Mucosa of descending colon (tissue), 3 donors: ENCODE data around the gene PDE4D. TPM values are rescaled to one million over a fixed set of nuclear protein-coding genes. Genes with fewer than 3 reads are reported as not detected.

Experiments
- ATAC-seq: fragments of 200-7000 bp; cut with Tn5 transposase; one replicate; pipeline ENCODE4 v1.9.1; 2020; ENCODE audit warnings: mild to moderate bottlenecking, moderate library complexity
- DNase-seq, 3 donors: peaks; one replicate each; pipeline ENCODE4 v3.0.0-alpha.2; 2020
- H3K36me3 ChIP-seq: fragments of 200-600 bp; one replicate; pipeline ENCODE4 v1.8.0; 2021; ENCODE audit warnings: low read depth, mild to moderate bottlenecking
- H3K4me1 ChIP-seq: fragments of 200-600 bp; one replicate; pipeline ENCODE4 v1.8.0; 2021; ENCODE audit warnings: low read depth, mild to moderate bottlenecking
- H3K4me3 ChIP-seq: fragments of 200-600 bp; one replicate; pipeline ENCODE4 v1.8.0; 2021; ENCODE audit warnings: mild to moderate bottlenecking
- H3K9me3 ChIP-seq: fragments of 200-600 bp; one replicate; pipeline ENCODE4 v1.8.0; 2021; ENCODE audit warnings: mild to moderate bottlenecking
- CTCF ChIP-seq: fragments of 200-600 bp; IDR thresholded peaks from one replicate; pipeline ENCODE4 v1.8.0; 2022; ENCODE audit warnings: antibody characterized with exemption, mild to moderate bottlenecking
- intact Hi-C, 2 donors: fragments of 100-400 bp; cut with DNase I in 1 of 2; cut with micrococcal nuclease in 1 of 2; formaldehyde crosslinking; loops; one replicate each; pipeline versions ENCODE4 v1.11.0 to v1.11.1; 2022; cut with DNase I, micrococcal nuclease
- total RNA-seq, 3 donors: library from RNA; stranded (reverse); fragmentation: NEBNext Ultra II Directional in 2 of 3; extraction: Animal tissue kit (Norgen Biotek cat#: 25700) in 2 of 3; gene quantifications; one replicate each; pipeline versions ENCODE4 v1.2.1 to v1.2.4, GENCODE V29; 2021 to 2023
- donor health status: DM: no; HTN: no; CAD: no; lungs with moderate emphysema.
- donor health status: DM: no; HTN: no; CAD: no.
- donor health status: DM: no; HTN: yes; CAD: no.

The PDE4D gene
- total RNA-seq, 3 donors from 2014 or later: 37.9 to 137 (median 100) TPM

GRCh38 chr5:59615272-59615671 is 278.3 kb downstream of the PDE4D start:
- no peaks in the 10 kb centered on the region for H3K9me3 ChIP-seq
- H3K4me1 ChIP-seq: no peaks in the 10 kb centered on the region
- ATAC-seq (no peak), DNase-seq (no peak)
- no peak for TF ChIP-seq CTCF
- intact Hi-C loops: no loop called here
- H3K36me3 ChIP-seq: no peaks in the 10 kb centered on the region
- no peak overlapping the region for H3K4me3 ChIP-seq

- DNase-seq (no peak), ATAC-seq (no peak)
- Histone ChIP-seq H3K9me3 (no peaks in the 10 kb centered on the region), H3K4me1 (no peaks in the 10 kb centered on the region), H3K36me3 (no peaks in the 10 kb centered on the region), H3K4me3 (no peak overlapping the region)
- no peak for TF ChIP-seq CTCF
- intact Hi-C loops: no loop called here
Observed at GRCh38 chr5:59609501-59610265, 283.8 kb downstream of the PDE4D start.

GRCh38 chr5:59608745-59609144 is 284.8 kb downstream of the PDE4D start:
- H3K9me3 ChIP-seq: no peaks in the 10 kb centered on the region
- no peaks in the 10 kb centered on the region for H3K36me3 ChIP-seq
- intact Hi-C loops: no loop called here
- ATAC-seq (no peak), DNase-seq (no peak)
- H3K4me1 ChIP-seq: no peaks in the 10 kb centered on the region
- TF ChIP-seq CTCF: no peak
- no peak overlapping the region for H3K4me3 ChIP-seq

GRCh38 chr5:59607138-59607765 is 286.3 kb downstream of the PDE4D start:
- H3K9me3 ChIP-seq: no peaks in the 10 kb centered on the region
- intact Hi-C loops: no loop called here
- no peaks in the 10 kb centered on the region for H3K36me3 ChIP-seq
- ATAC-seq (no peak), DNase-seq (no peak)
- H3K4me3 ChIP-seq: no peak overlapping the region
- H3K4me1 ChIP-seq: no peaks in the 10 kb centered on the region
- no peak for TF ChIP-seq CTCF

- intact Hi-C loops: no loop called here
- H3K4me3 ChIP-seq: no peak overlapping the region
- no peaks in the 10 kb centered on the region for H3K36me3 ChIP-seq
- DNase-seq (no peak), ATAC-seq (no peak)
- no peaks in the 10 kb centered on the region for H3K9me3 ChIP-seq
- no peak for TF ChIP-seq CTCF
- H3K4me1 ChIP-seq: no peaks in the 10 kb centered on the region
Observed at GRCh38 chr5:59605915-59606314, 287.6 kb downstream of the PDE4D start.
